Activated CD8-positive, alpha-beta memory T cell treated with anti-CD3 and anti-CD28 coated beads, Interleukin-2, amount 50 U/mL, for 1 hour (primary cell): Measurements from ENCODE around the gene HMGXB4.

Experiments used
- DNase-seq: peaks from one replicate; pipeline ENCODE4 v3.0.0-alpha.2; 2020; ENCODE audit errors: extremely low read depth

Gene HMGXB4

DNA sequence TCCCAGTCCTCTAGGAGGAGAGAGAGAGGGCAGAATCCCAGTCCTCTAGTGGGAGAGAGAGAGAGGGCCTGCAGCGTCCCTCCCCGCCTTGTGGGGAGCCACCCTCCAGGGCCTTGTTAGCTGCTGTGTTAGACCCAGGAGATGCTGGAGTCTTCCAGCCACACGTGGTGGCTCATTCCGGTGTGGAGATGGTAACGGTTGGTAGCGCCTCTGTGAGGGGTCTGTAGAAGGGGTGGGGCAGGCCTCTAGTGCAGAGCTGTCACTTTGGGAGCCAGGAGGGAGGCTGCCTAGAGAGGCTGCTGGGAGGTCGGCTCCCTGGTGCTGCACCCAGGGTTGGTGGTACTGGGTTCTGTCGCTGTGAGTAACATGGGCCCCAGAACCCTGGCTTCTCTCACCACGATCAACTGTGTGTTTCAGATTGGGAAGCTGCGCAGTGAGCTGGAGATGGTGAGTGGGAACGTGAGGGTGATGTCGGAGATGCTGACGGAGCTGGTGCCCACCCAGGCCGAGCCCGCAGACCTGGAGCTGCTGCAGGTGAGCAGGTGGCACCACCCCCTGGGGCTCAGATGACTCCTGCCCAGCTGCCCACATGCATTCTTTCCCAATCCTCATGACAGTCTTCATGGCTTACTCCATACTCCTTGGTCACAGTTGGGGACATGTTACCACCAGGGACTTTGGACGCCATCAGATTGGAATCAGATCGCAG lies 69.7 kb downstream of the HMGXB4 start:
- no peak for DNase-seq

DNA sequence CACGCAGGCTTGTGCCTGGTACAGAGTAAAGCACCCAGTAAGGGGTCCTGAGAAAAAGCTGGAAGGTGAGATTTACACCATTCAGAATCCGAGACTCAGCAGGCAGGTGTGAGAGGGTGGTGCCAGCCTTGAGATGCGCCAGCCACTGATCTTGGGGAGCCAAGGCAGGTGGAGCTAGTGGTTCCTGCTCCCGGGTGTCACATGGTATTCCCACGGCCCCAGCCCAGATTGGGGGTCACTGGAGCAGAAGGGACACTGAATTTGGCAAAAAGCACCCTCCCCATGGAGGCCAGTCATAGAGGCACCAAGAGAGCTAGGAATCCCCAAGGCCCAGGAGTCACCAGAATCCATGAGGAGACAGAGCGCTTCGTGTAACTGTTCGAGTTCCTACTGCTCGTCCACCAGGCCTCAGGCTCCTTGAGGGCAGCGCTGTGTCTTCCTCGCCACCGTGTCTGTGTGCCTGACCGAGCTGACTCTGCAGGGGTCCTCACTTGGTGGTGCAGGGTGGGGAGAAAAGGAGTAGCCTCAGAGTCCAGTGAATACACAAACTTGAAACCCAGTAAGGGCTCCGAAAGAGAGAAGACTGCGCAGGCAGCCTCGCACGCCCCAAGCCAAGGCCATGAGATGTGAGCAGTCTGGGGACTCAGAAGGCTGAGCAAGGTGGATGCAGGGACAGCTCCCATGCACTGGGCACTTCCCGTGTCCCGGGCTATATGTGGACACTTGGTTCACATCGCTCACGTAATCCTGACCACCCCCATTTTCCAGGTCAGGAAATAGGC lies 70.6 kb downstream of the HMGXB4 start:
- no peak for DNase-seq

DNA sequence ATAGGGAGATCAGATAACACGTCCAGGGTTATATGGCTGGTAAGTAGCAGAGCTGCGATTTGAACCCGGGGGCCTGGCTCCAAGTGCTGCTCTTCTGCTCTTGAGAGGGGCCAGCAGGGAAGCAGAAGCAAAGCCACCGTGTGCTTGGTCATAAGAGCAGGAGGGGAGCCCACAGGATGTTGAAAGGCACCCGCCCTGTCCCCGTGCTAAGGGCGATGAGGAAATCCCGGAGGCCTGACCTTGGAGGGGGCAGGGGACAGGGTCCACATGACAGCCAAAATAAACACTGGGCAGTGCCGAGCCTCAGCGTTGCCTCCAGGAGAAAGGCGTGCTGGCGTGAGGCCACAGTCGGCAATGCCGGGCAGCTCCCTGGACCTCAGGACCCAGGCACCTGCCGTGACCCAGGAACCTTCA lies 71.2 kb downstream of the HMGXB4 start:
- no peak for DNase-seq

DNA sequence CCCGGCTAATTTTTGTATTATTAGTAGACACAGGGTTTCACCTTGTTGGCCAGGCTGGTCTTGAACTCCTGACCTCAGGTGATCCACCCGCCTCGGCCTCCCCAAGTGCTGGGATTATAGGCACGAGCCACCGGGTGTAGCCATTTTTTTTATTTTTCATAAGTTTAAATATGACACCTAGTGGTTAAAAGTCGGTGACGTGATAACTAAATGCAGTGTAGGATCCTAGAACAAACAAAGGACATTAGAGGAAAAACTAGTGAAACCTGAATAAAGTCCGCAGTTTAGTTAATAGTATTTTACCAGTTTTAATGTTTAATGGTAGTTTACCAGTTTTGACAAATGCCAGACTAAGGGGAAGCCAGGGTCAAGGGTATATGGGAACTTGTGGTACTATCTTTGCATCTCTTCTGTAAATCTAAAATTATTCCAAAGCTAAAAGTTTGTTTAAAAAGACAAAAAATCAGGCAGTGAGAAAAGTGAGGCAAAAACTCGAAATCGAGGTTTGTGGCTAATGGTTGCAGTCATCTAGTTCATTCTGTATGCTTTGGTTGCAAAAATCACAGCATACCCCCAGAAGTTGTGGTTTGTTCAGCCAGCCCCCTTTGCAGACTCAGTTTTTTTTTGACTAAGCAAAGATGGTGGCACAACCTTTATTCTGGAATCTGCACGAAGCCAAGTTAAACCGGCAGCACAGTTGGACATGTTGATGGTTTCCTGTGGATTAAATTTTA lies 72.0 kb downstream of the HMGXB4 start:
- no peak for DNase-seq

DNA sequence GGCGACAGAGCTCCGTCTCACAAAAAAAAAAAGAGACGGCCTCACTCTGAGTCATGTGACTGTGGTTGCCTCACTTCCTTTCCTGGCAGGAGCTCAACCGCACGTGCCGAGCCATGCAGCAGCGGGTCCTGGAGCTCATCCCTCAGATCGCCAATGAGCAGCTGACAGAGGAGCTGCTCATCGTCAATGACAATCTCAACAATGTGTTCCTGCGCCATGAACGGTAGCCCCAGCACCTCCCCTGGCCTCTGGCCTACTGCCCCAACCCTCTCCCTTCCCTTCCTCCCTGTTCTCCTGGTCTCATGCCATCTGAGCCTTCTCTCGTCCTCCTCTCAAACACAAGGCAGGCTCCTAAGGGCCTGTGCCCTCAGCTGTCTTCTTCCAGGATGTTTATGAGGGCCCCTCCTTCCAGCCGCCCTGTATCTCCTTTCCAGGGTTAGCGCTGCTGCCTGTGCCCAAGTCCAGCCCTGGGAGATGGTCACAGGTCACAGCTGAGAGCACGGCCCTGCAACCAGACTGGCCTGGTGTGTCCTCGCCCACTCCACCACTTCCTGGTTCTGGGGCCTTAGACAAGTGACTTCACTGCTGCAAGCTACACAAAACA lies 73.1 kb downstream of the HMGXB4 start:
- DNase-seq, result no peak

DNA sequence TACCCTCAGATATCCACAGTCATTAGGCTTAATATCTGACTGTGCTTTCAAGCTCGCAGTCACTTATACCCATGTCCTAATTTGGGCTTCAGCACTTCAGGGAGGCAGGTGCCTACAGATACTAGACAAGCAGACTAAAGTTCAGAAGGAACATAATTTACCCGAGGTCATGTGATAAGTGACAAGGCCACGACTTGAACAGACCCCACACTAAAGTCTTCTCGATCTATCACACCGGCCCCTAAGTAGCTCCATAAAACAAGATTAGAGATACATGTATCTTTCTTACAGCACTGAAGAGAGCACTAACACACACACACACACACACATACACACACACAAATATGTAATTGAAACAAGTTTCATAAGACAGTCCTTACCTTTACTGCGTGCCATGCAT lies 75.0 kb downstream of the HMGXB4 start:
- no peak for DNase-seq

DNA sequence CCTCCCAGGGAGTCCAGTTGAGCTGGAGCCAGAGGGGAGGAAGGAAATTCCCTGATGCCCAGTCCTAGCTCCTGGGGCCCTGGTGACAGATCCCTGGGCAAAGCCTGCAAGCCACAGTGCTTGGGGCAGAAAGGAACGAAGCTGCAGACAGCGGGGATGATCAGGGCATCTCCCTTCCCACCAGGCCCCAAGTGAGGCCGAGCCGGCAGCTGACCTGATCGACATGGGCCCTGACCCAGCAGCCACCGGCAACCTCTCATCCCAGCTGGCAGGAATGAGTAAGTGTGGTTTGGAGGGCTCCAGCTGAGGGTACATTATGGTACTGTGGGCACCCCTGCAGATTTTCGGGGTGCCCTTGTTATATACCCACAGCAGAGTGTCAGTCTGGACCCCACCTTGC lies 75.9 kb downstream of the HMGXB4 start:
- DNase-seq, result no peak

DNA sequence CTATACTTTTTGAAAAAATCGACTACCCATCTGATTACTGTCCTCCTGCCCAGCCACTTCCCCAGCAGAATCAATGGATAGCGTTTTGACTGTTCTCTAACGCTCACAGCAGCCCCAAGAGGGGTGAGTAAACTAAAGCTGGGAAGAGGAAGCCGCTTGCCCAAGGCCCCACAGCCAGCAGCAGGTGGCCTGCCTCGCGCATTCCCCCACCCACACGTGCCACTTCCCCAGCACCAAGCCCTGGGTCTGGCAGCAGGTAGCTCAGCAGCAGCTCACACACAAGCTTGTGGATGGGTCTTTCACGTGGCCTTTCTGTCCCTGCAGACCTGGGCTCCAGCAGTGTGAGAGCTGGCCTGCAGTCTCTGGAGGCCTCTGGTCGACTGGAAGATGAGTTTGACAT lies 76.7 kb downstream of the HMGXB4 start:
- DNase-seq, result no peak

DNA sequence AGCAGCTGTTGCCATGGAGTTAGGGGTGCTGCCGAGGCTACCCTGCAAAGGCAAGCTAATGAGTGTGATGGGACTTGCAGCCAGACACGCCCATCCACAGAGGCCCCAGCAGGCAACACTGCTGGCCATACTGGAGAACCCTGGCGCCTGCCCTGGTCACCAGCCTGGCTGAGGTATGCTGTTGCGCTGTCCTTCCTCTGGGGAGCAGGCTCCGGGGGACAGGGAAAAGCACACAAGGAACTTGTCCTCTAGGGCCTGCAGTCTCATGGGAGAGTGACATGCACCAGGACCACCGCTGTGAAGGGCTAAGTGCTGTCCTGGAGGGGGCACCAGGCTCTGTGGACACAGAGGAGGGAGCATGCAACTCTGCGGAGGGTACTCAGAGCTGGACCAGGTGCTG lies 78.2 kb downstream of the HMGXB4 start:
- no peak for DNase-seq

DNA sequence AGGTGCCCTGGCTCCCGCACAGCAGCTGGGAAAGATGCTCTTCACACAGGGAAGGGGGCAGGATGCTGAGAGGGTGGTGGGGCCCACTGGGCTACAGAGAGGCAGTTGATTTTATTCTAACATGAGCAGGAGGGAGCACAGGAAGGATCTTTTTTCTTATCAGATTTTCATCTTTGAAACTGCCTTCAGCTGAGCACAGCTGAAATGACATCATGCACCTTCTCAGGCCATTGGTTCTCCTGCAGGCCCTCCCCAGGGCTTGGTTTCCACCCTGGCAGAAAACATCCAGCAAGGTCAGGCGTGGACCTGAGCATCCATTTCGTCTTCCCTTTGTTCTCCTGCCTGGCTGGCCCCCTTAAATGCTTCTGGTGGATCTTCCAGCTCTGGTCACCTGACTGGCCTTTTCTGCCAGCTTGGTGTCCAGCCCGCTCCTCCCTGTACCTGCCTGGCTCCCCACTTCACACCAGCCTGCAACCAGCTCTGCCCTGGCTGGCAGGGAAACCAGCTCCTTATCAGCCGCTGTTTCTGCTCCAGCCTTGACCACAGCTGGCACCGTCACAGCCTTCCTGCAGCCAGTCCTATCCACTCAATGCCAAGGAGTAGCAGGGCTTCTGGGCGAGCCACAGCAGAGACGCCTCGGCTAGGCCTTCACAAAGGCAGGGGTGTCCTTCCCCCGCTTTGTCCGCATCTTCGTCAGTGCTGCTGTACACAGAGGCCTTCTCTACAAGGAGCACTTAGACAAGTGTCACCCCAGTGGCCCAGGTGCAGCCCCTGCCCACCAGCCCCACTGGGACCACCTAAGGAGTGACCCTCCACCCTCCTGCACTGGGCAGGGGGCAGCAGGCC lies 78.9 kb downstream of the HMGXB4 start:
- no peak for DNase-seq

DNA sequence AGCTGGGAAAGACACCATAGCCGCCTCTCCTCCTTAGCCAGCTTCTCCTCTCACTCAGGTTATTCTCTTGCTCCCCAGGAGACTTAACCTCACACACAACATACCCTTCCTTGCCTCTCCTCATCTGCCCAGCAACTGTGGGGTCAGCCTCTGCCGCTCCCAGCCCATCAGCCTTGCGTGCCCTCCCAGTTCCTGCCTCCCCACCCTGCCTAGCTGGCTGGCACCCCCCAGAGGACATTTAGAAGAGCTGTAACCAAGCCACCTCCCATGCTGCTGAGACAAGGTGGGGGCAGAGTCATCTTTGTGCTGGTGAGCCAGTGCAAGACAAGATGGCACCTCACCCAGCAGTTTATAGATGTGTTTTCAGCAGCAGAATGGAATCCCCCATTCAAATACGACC lies 80.6 kb downstream of the HMGXB4 start:
- DNase-seq, result no peak

DNA sequence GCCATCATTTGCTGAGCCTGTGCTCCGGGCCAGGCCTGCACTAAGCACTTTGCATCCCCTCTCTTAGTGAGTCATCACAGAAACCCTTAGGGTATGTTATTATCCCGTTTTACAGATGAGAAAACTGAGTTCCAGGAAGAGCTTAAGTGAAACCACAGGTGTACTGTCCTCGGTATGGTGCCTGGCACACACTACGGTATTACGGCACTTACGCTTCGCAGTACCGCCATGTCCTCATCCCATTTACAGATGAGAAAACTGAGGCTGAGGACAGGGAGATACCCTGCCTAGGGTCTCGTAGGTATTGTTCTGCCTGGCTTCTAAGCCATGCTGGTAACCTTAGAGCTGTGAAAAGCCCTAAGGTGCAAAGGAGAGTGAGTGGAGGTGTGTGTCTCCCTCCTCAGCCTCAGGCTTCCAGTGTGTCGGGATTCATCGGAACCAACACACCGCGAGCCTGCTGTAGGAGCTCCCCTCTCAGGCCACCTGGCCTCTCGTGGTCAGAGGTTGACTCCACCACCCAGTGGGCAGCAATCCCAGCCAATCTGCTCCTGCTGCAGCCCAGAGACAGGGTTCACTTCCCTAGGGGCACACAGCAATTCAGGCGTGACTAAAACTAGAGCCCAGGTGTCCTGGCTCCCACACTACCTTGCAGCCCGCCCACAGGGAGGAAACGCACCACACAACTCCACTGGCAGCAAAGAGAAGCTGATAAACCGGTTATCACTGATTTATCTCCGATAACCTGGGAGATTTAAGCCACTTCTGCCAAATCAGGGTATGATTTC lies 84.0 kb downstream of the HMGXB4 start:
- no peak for DNase-seq

DNA sequence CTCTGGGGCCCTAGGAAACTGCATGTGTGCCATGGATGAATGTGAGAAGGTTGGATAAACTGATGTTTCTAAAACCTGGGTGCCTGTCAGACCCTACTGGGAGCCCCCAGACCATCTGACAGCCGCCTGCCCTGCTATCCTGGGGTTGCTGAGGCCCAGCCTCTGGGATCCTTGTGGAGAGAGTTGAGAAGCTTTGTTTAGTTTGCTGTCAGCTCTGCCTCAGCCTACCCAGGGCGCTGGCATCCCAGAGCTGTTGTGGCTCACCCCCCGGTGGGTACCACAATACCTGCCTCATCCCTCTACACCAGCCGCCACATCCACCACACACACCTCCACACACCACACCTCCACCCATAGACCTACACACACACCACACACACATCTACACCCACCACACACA lies 85.1 kb downstream of the HMGXB4 start:
- DNase-seq, result no peak

DNA sequence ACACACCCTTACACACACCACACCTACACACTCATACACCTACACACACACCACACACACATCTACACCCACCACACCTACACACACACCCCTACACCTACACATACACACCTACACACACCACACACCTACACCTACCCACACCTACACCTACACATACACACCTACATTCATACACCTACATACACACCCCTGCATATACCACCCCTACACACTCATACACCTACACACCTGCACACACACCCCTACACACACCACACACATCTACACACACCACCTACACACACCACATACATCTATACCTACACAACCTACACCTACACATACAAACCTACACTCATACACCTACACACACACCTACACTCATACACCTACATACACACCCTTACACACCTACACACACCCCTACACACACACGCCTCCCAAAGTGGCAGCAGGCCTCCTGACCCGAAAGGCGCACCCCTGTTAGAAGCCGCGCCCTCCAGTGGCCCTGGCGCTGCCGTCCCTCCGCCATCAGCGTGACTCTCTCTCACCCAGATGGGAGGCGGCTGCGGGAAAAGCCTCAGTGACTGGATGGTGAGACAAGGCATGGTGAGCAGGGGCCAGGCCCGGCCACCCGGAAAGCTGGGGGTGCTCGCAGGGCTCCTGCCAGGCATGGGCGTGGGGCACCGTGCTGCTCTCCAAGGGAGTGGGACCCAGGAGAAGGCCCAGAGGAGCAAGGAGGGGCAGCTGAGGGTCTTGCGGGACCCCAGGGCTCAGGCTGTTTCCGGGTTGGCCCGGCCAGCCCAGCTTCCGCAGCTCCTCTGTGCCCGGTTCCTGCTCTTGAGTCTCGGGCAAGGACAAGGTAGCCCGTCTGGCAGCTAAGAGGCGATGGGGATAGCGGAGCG lies 86.6 kb downstream of the HMGXB4 start:
- DNase-seq, result no peak

DNA sequence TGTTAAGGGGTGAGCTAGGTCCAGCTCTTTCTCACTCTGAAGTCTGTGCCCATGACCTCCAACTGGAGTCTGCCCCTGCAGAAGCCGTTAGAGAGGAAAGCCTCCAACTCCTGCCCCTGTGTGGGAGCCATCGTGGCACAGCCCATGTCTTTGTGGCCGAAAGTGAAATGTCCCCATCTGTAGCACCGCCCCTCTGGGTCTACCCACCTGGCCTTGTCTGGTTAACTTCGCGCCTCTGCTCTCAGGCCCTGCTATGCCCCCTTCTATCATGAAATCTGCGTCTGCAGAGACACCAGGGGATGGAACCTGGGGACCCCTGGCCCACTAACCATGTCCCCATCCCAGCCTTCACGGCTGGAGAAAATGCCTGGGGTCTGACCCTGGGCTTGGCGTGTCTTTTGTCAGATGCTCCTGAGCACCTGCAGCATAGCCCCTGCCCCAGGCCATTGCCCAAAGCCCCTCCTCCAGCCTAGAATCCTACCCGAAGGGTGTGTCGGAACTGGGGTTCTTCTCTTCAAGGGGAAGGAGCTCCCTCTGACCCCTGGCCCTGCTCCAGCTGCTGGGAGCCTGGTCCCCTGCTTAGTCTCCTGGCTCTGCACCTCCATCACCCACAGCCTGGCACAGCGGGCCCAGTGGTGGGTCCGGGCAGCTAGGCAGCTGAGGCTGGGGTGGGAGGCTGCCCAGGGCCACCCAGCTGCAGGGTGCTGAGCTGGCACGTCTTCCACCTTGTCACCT lies 87.8 kb downstream of the HMGXB4 start:
- DNase-seq, result no peak
